HG02798 (cell line): ENCODE results near the gene PLEKHM3.

Experiments used
- ATAC-seq: cut with Tn5 transposase; IDR thresholded peaks from one replicate; pipeline ENCODE4 v1.9.1; 2021; ENCODE audit warnings: mild to moderate bottlenecking; ENCODE audit not compliant: unreplicated experiment, poor library complexity

Gene PLEKHM3

GRCh38 chr2:207868855-207869596 is 156.3 kb downstream of the PLEKHM3 start:
- no peak for ATAC-seq

- no peak for ATAC-seq
Observed at GRCh38 chr2:207867905-207868304, 157.4 kb downstream of the PLEKHM3 start.

DNA sequence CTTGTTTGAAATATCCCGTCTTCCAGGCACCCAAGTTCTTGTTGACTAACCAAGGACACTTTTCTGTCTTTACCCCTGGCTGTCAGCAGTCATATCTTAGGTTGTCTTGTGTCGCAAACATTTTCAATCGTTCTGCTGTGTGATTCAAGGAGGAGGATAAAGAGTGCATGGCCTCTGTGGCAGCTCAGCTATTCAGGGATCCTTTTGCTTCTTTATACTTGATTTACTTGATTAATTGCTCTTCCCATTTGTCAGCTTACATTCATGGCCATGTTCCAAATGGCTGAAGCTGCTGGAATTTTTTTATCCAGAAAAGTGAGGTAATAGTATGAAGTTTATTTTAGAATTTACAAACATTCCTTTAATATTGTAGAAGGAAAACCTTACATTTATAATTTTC is 158.3 kb downstream of the PLEKHM3 start:
- ATAC-seq = no peak

DNA sequence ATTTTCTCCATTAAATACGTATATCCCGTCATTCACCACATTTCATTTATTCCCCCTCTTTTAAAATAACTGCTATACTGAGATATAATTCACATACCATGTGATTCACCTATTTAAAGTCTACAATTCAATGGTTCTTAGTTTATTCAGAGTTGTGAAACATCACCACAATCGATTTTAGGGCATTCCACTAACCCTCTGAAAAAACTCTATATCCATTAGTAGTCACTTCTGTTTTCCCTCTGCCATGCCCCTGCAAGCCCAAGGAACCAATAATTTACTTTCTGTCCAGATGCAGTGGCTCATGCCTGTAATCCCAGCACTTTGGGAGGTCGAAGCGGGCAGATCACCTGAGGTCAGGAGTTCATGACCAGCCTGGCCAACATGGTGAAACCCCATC is 160.1 kb downstream of the PLEKHM3 start:
- ATAC-seq = no peak

DNA sequence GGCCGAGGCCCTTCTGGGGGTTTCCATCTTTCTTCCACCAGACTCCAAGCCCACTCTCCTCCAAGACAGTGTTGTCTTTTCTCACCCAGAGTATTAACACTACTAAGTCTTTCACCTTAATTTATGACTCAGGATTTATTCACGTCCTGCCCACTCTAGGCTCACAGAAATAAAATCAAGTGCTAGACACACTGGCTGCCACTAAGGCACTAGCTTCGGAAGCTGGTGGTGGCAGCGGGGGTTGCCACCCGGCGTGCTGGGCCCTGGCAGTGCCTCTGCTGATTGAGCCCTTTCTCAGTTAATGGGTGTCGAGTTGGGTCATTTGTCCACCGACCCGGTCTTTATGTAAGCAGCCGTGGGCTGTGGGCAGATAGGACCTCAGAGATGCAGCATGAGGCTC is 162.0 kb downstream of the PLEKHM3 start:
- ATAC-seq = no peak

DNA sequence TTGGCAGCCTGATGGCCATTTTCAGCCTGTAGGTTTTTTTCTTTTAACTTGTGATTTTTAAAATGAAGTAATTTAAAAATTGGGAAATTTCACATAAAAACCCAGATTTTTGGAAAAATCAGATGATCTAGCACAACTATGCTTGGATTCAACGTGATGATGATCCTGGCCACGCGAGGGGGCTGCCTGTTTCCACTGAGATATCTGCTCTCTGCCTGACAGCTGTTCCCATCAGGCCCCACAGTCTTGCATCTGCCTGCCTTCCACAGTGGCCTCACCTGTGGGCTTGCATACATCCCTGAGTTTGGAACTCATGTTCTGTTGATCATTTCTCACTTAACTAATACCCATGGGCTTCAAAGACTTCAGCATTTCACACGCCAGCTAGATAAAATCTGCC is 163.5 kb downstream of the PLEKHM3 start:
- ATAC-seq = no peak

- no peak for ATAC-seq
Observed at GRCh38 chr2:207860685-207861084, 164.6 kb downstream of the PLEKHM3 start.

DNA sequence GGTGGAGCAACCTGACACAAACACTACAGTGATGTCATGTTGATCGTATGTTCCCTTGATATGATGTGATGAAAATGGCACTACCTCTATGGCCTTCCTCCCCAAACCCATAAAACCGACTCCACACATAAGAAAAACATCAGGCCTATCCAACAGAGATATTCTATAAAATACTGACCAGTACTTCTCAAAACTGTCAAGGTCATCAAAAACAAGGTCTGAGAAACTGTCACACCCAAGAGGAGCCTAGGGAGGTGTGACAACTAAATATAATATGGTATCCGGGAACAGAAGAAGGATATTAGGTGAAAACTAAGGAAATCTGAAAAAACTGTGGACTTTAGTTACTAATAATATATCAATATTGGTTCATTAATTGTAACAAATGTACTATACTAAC is 169.7 kb downstream of the PLEKHM3 start:
- ATAC-seq = no peak

- no peak for ATAC-seq
Observed at GRCh38 chr2:207854484-207855440, 170.6 kb downstream of the PLEKHM3 start.

DNA sequence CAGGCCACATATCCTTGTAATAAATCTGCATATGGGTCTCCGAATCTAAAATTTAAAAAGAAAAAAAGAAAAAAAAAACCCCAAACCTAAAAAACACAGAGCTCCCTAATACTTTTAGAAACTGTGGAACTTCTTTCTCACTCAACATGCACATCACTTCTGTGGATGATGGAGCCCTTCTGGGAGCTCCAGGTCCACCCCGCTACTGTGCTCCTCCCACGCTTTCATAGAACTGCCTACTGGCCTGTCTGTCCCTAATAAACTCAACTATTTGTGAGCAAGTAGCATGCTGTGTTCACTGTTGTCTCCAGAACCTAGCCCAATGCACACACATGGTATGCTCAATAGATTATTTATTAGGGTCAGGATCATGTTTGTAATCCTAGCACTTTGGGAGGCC is 172.5 kb downstream of the PLEKHM3 start:
- ATAC-seq = no peak

DNA sequence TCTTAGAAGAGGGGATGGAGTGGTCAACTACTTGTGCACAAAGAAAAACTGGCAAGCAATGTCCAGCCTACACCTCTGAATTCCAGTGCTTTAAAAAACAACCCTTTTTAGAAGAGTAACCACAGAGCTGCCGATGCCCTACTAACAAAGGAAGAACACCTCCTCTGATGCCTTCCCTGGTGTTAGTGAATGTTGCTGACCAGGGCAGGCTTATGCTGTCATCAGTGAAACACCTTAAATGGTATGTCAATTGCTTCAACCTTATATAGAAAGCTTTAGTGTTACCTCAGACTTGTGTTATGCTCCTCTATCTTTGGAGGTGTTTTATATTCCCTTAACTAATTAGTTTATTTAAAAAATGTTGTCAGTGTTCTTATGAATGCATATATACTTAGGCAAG is 175.9 kb downstream of the PLEKHM3 start:
- ATAC-seq = no peak

GRCh38 chr2:207848545-207848928 is 176.8 kb downstream of the PLEKHM3 start:
- ATAC-seq = no peak

DNA sequence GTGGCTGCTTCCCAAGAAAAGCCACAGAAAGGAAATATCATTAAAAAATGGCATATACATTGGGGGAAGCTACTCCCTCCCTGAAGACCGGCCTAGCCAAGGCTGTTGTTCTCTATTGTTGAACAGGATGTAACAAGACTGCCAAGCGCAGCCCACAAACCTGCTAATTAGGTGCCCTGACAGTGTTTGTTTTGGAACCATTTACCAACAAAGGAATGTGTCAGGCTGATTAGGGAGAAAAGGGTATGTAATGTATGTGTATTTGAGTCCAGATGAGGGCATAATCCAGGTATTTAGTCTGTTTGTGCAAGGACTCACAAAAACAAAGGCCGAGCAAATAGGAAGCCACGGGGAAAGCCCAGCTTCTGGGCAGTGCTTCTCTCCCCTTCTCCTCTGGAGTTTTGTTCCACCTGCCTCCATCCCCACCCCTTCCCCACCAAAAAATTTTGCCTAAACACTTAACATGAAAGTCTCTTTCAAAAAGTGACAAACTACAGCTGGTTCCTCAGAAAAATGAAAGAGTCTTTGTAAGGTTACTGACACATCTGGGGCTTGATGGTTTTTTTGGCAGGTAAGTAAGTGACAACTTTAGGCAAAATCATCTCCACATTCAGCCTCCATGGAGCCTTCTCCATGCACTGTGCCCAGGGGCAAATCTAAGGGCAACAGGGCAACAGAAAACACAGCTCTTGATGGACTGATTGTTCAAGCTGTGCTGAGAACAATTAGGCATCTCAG is 177.4 kb downstream of the PLEKHM3 start:
- no peak for ATAC-seq

GRCh38 chr2:207847098-207847806 is 178.1 kb downstream of the PLEKHM3 start:
- no peak for ATAC-seq

GRCh38 chr2:207845202-207845864 is 180.0 kb downstream of the PLEKHM3 start:
- ATAC-seq = no peak

DNA sequence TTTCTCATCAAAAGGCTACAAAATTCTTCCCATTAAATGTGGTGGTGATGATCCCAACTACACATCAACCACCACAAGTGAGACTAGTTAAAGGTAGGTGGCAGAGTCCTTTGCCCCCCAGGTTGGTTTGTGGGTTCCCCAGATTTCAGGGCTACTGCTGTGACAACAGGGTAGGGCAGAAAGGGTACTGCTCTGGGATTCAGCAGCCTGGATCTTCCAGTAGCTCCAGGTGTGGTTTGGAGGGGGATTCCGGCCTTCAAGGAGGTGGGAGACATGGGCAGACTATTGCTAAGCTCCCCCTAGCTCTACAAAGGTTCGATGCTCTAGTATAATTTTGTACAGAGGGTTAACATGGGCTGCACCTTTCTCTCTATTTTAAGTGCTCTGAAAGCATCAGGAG is 180.7 kb downstream of the PLEKHM3 start:
- no peak for ATAC-seq

DNA sequence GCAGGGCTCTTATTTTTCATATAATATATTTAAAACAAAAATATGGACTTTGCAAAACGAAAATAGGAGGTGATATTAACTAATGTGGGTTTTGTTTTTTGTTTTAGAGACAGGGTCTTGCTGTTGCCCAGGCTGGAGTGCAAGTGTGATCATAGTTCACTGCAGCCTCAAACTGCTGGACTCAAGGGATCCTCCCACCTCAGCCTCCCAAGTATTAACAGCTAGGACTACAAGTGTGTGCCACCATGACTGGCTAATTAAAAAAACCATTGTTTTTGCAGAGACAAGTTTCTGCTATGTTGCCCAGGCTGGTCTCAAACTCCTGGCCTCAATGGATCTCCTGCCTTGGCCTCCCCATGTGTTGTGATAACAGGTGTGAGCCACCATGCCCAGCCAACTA is 185.2 kb downstream of the PLEKHM3 start:
- no peak for ATAC-seq

DNA sequence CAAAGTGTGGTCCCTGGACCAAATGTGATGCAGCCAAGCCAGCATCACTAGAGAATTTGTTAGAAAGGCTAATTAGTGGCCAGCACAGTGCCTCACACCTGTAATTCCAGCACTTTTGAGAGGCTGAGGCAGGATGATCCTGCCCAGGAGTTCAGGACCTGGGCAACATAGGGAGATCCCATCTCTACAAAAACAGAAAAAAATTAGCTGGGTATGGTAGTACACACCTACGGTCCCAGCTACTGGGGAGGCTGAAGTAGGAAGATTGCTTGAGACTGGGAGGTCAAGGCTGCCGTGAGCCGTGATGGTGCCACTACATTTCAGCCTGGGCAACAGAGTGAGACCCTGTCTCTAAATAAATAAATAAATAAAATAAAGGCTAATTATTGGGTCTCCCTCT is 185.8 kb downstream of the PLEKHM3 start:
- no peak for ATAC-seq

GRCh38 chr2:207839028-207839427 is 186.3 kb downstream of the PLEKHM3 start:
- no peak for ATAC-seq
